GM12878 (cell line): ENCODE data around the gene CRKL.

ENCODE experiments used
- CHD4 ChIP-seq: fragments of 200-600 bp; sonication (generic); IDR thresholded peaks from 2 replicates; pipeline ENCODE4 v1.6.1; 2016; ENCODE audit warnings: mild to moderate bottlenecking
- CTCF ChIP-seq, 3 experiments: IDR thresholded peaks in 2 of 3; conservative IDR thresholded peaks in 1 of 3; 2 replicates each; pipeline ENCODE4 v1.5.1; 2011; ENCODE audit warnings: low read depth in 3 of 3, low read length in 3 of 3, mild to moderate bottlenecking in 3 of 3, control low read depth in 2 of 3, moderate library complexity in 2 of 3, inconsistent platforms in 1 of 3, mixed read lengths in 1 of 3; ENCODE audit not compliant: control insufficient read depth in 2 of 3, insufficient read depth in 1 of 3; ENCODE audit errors: extremely low read depth in 1 of 3
- EGR1 ChIP-seq, 2 experiments: IDR thresholded peaks; 1 replicate in 1 of 2; 2 replicates in 1 of 2; pipeline ENCODE4 v1.6.1; 2011 to 2012; ENCODE audit warnings: low read depth in 2 of 2, low read length in 2 of 2, borderline replicate concordance in 1 of 2, mild to moderate bottlenecking in 1 of 2, moderate library complexity in 1 of 2
- EP300 ChIP-seq, 2 experiments: fragments of 150-350 bp in 1 of 2; IDR thresholded peaks; 2 replicates each; pipeline ENCODE4 v1.6.1; 2011 to 2012; ENCODE audit warnings: low read depth in 2 of 2, low read length in 2 of 2, borderline replicate concordance in 1 of 2, improper control_type of control experiment in 1 of 2, inconsistent platforms in 1 of 2; ENCODE audit not compliant: control insufficient read depth in 1 of 2
- ETV6 ChIP-seq, 2 experiments: fragments of 450-650 bp in 1 of 2; IDR thresholded peaks in 1 of 2; conservative IDR thresholded peaks in 1 of 2; 2 replicates each; pipeline ENCODE4 v1.6.1; 2014; ENCODE audit warnings: antibody characterized with exemption in 1 of 2, borderline replicate concordance in 1 of 2, low read depth in 1 of 2, mild to moderate bottlenecking in 1 of 2, moderate library complexity in 1 of 2
- GABPA ChIP-seq: IDR thresholded peaks from 2 replicates; pipeline ENCODE4 v1.6.1; 2014; ENCODE audit warnings: antibody characterized with exemption, low read depth, mild to moderate bottlenecking, inconsistent platforms
- KDM1A ChIP-seq: fragments of 200-600 bp; sonication (generic); IDR thresholded peaks from 2 replicates; pipeline ENCODE4 v1.6.1; 2016; ENCODE audit warnings: borderline replicate concordance
- ZSCAN29 ChIP-seq: fragments of 450-650 bp; IDR thresholded peaks from 2 replicates; pipeline ENCODE4 v1.6.1; 2017; ENCODE audit warnings: mild to moderate bottlenecking, moderate library complexity

GRCh38 chr22:20933910-20934309 is 16.7 kb downstream of the CRKL start:
- no peak for TF ChIP-seq EGR1 (IDR thresholded peaks at IDR 0.05; ENCODE audit: borderline replicate concordance in 1 of 2, low read depth in 2 of 2, low read length in 2 of 2)
- TF ChIP-seq GABPA = no peak
- TF ChIP-seq CHD4 = no peak
- TF ChIP-seq KDM1A = no peak
- no peak for TF ChIP-seq EP300 (IDR thresholded peaks at IDR 0.05; ENCODE audit: borderline replicate concordance in 1 of 2, control insufficient read depth in 1 of 2, low read depth in 2 of 2, low read length in 2 of 2)
- no peak for TF ChIP-seq ZSCAN29
- TF ChIP-seq CTCF (IDR thresholded peaks at IDR 0.05 in 2 of 3, conservative IDR thresholded peaks at IDR 0.05 in 1 of 3; ENCODE audit: control insufficient read depth in 2 of 3, extremely low read depth in 1 of 3, insufficient read depth in 1 of 3, low read depth in 3 of 3, low read length in 3 of 3) = no peak
- no peak for TF ChIP-seq ETV6 (conservative IDR thresholded peaks at IDR 0.05 in 1 of 2, IDR thresholded peaks at IDR 0.05 in 1 of 2; ENCODE audit: borderline replicate concordance in 1 of 2, low read depth in 1 of 2)
